ENCODE measurements around the gene CBX4.

DNA sequence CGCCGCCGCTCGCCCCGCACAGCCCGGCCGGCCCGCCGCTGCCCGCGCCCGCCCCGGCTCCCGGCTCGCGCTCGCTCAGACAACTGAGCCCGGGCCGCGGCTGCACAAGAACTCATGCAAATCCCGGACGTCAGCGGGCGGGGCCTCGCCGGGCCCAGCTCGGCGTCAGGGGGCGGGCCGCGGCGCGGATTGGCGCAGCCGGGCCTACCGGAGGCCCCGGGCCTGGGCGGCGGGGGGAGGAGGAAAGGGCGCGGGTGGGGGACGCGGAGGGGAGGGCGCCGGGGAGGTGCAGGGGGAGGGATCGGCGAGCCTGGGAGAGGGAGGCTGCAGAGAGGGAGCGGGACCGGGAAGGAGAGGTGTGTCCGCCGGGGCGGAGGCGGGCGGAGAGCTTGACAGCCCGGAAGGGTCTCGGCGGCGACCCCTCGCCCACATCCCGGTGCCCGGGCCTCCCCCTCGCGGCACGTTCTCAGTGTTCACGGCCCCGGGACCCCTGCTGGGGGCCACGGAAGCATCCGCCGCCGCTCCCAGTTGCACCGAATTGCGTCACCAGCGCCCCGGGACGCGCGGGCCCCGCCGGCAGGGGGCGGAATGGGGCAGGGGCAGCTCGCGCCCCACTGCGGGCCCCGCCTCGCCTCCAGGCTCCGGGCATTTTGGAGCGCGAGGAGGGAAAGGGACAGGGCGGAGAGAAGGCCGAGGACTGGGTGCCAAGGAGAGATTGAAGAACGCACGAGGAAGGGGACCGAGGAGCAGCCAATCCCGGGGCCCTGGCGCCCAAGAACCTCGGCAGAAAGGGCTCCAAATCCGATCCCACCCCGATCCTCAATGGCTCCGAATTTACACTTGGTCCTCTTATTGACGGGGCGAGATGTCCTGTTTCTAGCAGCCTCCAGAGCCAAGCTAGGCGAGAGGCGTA is at the start of gene CBX4:
- TF ChIP-seq POLR2AphosphoS5 (IDR thresholded peaks at IDR 0.05) (peak; percentile 76 to 90), CTCF (IDR thresholded peaks at IDR 0.05) (peak; percentile 53 to 95 (median 93)), POLR2A (IDR thresholded peaks at IDR 0.05) (peak in 2 of 4 donors; percentile 56 to 88), EP300 (IDR thresholded peaks at IDR 0.05) (peak in 1 of 4 donors; percentile 35)

All from upper lobe of left lung (tissue), 4 donors.